ENCODE measurements around the gene ROBO1. TPM values are rescaled to one million over a fixed set of nuclear protein-coding genes. Genes with fewer than 3 reads are reported as not detected.

ROBO1 gene
- total and polyA plus RNA-seq, 2 donors, result 13.3 to 33.9 TPM

- Histone ChIP-seq H3K36me3 (ENCODE audit: control insufficient read depth in 2 of 2, insufficient read depth in 2 of 2, low read length in 1 of 2) (no peaks in the 10 kb centered on the region), H3K4me1 (ENCODE audit: control insufficient read depth in 2 of 2, insufficient read depth in 2 of 2, low read length in 2 of 2) (no peaks in the 10 kb centered on the region), H3K9me3 (ENCODE audit: control insufficient read depth in 2 of 2, insufficient read depth in 1 of 2, low read length in 1 of 2) (no peaks in the 10 kb centered on the region), H3K27ac (ENCODE audit: low read depth in 1 of 2, low read length in 1 of 2) (no peak overlapping the region), H3K4me3 (ENCODE audit: low read length in 2 of 2) (no peak overlapping the region), H3K27me3 (ENCODE audit: control insufficient read depth in 2 of 2, insufficient read depth in 1 of 2, low read length in 1 of 2) (no peaks in the 10 kb centered on the region)
- 95% methylated on average over 5 of the region's 5 CpGs for WGBS
- no peak for DNase-seq (ENCODE audit: low read depth in 6 of 9, low spot score in 9 of 9)
These were observed 912.6 kb downstream of the ROBO1 start for GRCh38 chr3:78855190-78855589.

- Histone ChIP-seq H3K36me3 (ENCODE audit: control insufficient read depth in 2 of 2, insufficient read depth in 2 of 2, low read length in 1 of 2) (no peaks in the 10 kb centered on the region), H3K27me3 (ENCODE audit: control insufficient read depth in 2 of 2, insufficient read depth in 1 of 2, low read length in 1 of 2) (no peaks in the 10 kb centered on the region), H3K4me3 (ENCODE audit: low read length in 2 of 2) (no peak overlapping the region), H3K9me3 (ENCODE audit: control insufficient read depth in 2 of 2, insufficient read depth in 1 of 2, low read length in 1 of 2) (no peaks in the 10 kb centered on the region), H3K4me1 (ENCODE audit: control insufficient read depth in 2 of 2, insufficient read depth in 2 of 2, low read length in 2 of 2) (peaks cover 0 to 2% of the 10 kb centered on the region in 2 donors), H3K27ac (ENCODE audit: low read depth in 1 of 2, low read length in 1 of 2) (no peak overlapping the region)
- DNase-seq (ENCODE audit: low read depth in 6 of 9, low spot score in 9 of 9), result peak in 1 of 9 donors; percentile 19
- 92% methylated on average over 7 of the region's 7 CpGs for WGBS
These were observed 919.2 kb downstream of the ROBO1 start for GRCh38 chr3:78848392-78849288.

DNA sequence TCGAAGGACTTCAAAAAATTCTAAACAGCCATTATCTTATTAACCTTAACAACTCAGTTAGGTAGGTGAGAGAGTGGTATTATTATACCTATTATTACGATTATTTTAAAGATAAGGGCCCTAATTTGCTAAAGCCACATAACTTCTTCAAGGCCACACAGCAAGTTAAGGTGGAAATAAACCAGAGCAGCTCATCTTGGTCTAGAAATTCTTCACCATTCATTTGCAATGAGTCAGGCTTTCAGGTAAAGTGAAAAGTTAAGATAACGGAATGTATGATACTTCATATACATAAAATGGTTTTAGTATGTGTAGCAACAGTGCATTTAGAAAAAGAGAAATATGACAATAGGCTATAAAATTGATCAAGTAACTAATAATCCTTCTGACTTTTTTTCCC is 920.2 kb downstream of the ROBO1 start:
- H3K27me3 ChIP-seq (ENCODE audit: control insufficient read depth in 2 of 2, insufficient read depth in 1 of 2, low read length in 1 of 2), result no peaks in the 10 kb centered on the region
- peaks cover 0 to 2% of the 10 kb centered on the region in 2 donors for H3K4me1 ChIP-seq (ENCODE audit: control insufficient read depth in 2 of 2, insufficient read depth in 2 of 2, low read length in 2 of 2)
- no peaks in the 10 kb centered on the region for H3K9me3 ChIP-seq (ENCODE audit: control insufficient read depth in 2 of 2, insufficient read depth in 1 of 2, low read length in 1 of 2)
- H3K36me3 ChIP-seq (ENCODE audit: control insufficient read depth in 2 of 2, insufficient read depth in 2 of 2, low read length in 1 of 2), result no peaks in the 10 kb centered on the region
- WGBS, result 79% methylated on average over 3 of the region's 3 CpGs
- H3K27ac ChIP-seq (ENCODE audit: low read depth in 1 of 2, low read length in 1 of 2), result peak overlapping the region in 1 of 2 donors; percentile 39
- DNase-seq (ENCODE audit: low read depth in 6 of 9, low spot score in 9 of 9), result no peak
- H3K4me3 ChIP-seq (ENCODE audit: low read length in 2 of 2), result no peak overlapping the region

GRCh38 chr3:78847203-78847602 is 920.6 kb downstream of the ROBO1 start:
- peak overlapping the region in 1 of 2 donors; percentile 39 for H3K27ac ChIP-seq (ENCODE audit: low read depth in 1 of 2, low read length in 1 of 2)
- no peak for DNase-seq (ENCODE audit: low read depth in 6 of 9, low spot score in 9 of 9)
- H3K27me3 ChIP-seq (ENCODE audit: control insufficient read depth in 2 of 2, insufficient read depth in 1 of 2, low read length in 1 of 2), result no peaks in the 10 kb centered on the region
- no peaks in the 10 kb centered on the region for H3K9me3 ChIP-seq (ENCODE audit: control insufficient read depth in 2 of 2, insufficient read depth in 1 of 2, low read length in 1 of 2)
- 80% methylated on average over 4 of the region's 4 CpGs for WGBS
- no peak overlapping the region for H3K4me3 ChIP-seq (ENCODE audit: low read length in 2 of 2)
- peaks cover 0 to 2% of the 10 kb centered on the region in 2 donors for H3K4me1 ChIP-seq (ENCODE audit: control insufficient read depth in 2 of 2, insufficient read depth in 2 of 2, low read length in 2 of 2)
- no peaks in the 10 kb centered on the region for H3K36me3 ChIP-seq (ENCODE audit: control insufficient read depth in 2 of 2, insufficient read depth in 2 of 2, low read length in 1 of 2)

GRCh38 chr3:78846718-78847117 is 921.1 kb downstream of the ROBO1 start:
- Histone ChIP-seq H3K4me3 (ENCODE audit: low read length in 2 of 2) (no peak overlapping the region), H3K9me3 (ENCODE audit: control insufficient read depth in 2 of 2, insufficient read depth in 1 of 2, low read length in 1 of 2) (no peaks in the 10 kb centered on the region), H3K27me3 (ENCODE audit: control insufficient read depth in 2 of 2, insufficient read depth in 1 of 2, low read length in 1 of 2) (no peaks in the 10 kb centered on the region), H3K4me1 (ENCODE audit: control insufficient read depth in 2 of 2, insufficient read depth in 2 of 2, low read length in 2 of 2) (peaks cover 0 to 2% of the 10 kb centered on the region in 2 donors), H3K36me3 (ENCODE audit: control insufficient read depth in 2 of 2, insufficient read depth in 2 of 2, low read length in 1 of 2) (no peaks in the 10 kb centered on the region), H3K27ac (ENCODE audit: low read depth in 1 of 2, low read length in 1 of 2) (no peak overlapping the region)
- 61% methylated on average over 3 of the region's 3 CpGs for WGBS
- DNase-seq (ENCODE audit: low read depth in 6 of 9, low spot score in 9 of 9), result no peak

GRCh38 chr3:78845605-78846004 is 922.2 kb downstream of the ROBO1 start:
- 50% methylated on average over 3 of the region's 3 CpGs for WGBS
- no peak for DNase-seq (ENCODE audit: low read depth in 6 of 9, low spot score in 9 of 9)
- no peak overlapping the region for H3K27ac ChIP-seq (ENCODE audit: low read depth in 1 of 2, low read length in 1 of 2)
- H3K4me3 ChIP-seq (ENCODE audit: low read length in 2 of 2), result no peak overlapping the region
- H3K4me1 ChIP-seq (ENCODE audit: control insufficient read depth in 2 of 2, insufficient read depth in 2 of 2, low read length in 2 of 2), result peaks cover 0 to 2% of the 10 kb centered on the region in 2 donors
- no peaks in the 10 kb centered on the region for H3K27me3 ChIP-seq (ENCODE audit: control insufficient read depth in 2 of 2, insufficient read depth in 1 of 2, low read length in 1 of 2)
- H3K36me3 ChIP-seq (ENCODE audit: control insufficient read depth in 2 of 2, insufficient read depth in 2 of 2, low read length in 1 of 2), result no peaks in the 10 kb centered on the region
- H3K9me3 ChIP-seq (ENCODE audit: control insufficient read depth in 2 of 2, insufficient read depth in 1 of 2, low read length in 1 of 2), result no peaks in the 10 kb centered on the region

GRCh38 chr3:78844307-78844706 is 923.5 kb downstream of the ROBO1 start:
- WGBS, result 92% methylated on average over 4 of the region's 4 CpGs

DNA sequence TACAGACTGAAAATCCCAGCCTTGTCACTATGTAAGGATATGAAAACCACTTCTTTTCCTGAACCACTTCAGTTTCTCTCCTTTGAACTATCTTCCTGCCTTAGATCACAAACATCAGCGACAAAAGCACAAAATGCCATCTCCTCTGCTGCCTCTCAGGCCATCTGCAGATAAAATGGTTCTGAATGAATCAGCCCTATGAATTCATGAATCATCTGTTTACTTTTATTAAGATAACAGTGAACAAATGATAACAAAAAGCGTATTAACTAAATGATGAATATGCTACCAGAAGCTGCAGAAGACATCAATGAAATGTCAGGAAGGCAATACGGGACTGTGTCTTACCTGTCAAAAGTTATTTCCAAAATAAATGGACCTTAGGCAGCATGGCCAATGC is 928.1 kb downstream of the ROBO1 start:
- H3K36me3 ChIP-seq (ENCODE audit: control insufficient read depth in 2 of 2, insufficient read depth in 2 of 2, low read length in 1 of 2), result no peaks in the 10 kb centered on the region
- H3K27me3 ChIP-seq (ENCODE audit: control insufficient read depth in 2 of 2, insufficient read depth in 1 of 2, low read length in 1 of 2), result no peaks in the 10 kb centered on the region
- H3K27ac ChIP-seq (ENCODE audit: low read depth in 1 of 2, low read length in 1 of 2), result no peak overlapping the region
- H3K9me3 ChIP-seq (ENCODE audit: control insufficient read depth in 2 of 2, insufficient read depth in 1 of 2, low read length in 1 of 2), result no peaks in the 10 kb centered on the region
- H3K4me3 ChIP-seq (ENCODE audit: low read length in 2 of 2), result no peak overlapping the region
- 75% methylated on average over 3 of the region's 3 CpGs for WGBS
- H3K4me1 ChIP-seq (ENCODE audit: control insufficient read depth in 2 of 2, insufficient read depth in 2 of 2, low read length in 2 of 2), result no peaks in the 10 kb centered on the region
- DNase-seq (ENCODE audit: low read depth in 6 of 9, low spot score in 9 of 9), result no peak

More at GRCh38 chr3:78844307-78844706, 923.5 kb downstream of the ROBO1 start:
- no peak for DNase-seq (ENCODE audit: low read depth in 6 of 9, low spot score in 9 of 9)
- Histone ChIP-seq H3K36me3 (ENCODE audit: control insufficient read depth in 2 of 2, insufficient read depth in 2 of 2, low read length in 1 of 2) (no peaks in the 10 kb centered on the region), H3K4me1 (ENCODE audit: control insufficient read depth in 2 of 2, insufficient read depth in 2 of 2, low read length in 2 of 2) (peaks cover 0 to 2% of the 10 kb centered on the region in 2 donors), H3K4me3 (ENCODE audit: low read length in 2 of 2) (no peak overlapping the region), H3K27me3 (ENCODE audit: control insufficient read depth in 2 of 2, insufficient read depth in 1 of 2, low read length in 1 of 2) (no peaks in the 10 kb centered on the region), H3K9me3 (ENCODE audit: control insufficient read depth in 2 of 2, insufficient read depth in 1 of 2, low read length in 1 of 2) (no peaks in the 10 kb centered on the region), H3K27ac (ENCODE audit: low read depth in 1 of 2, low read length in 1 of 2) (no peak overlapping the region)

GRCh38 chr3:78838362-78838761 is 929.4 kb downstream of the ROBO1 start:
- no peak overlapping the region for H3K27ac ChIP-seq (ENCODE audit: low read depth in 1 of 2, low read length in 1 of 2)
- no peaks in the 10 kb centered on the region for H3K4me1 ChIP-seq (ENCODE audit: control insufficient read depth in 2 of 2, insufficient read depth in 2 of 2, low read length in 2 of 2)
- H3K9me3 ChIP-seq (ENCODE audit: control insufficient read depth in 2 of 2, insufficient read depth in 1 of 2, low read length in 1 of 2), result no peaks in the 10 kb centered on the region
- H3K36me3 ChIP-seq (ENCODE audit: control insufficient read depth in 2 of 2, insufficient read depth in 2 of 2, low read length in 1 of 2), result no peaks in the 10 kb centered on the region
- H3K4me3 ChIP-seq (ENCODE audit: low read length in 2 of 2), result no peak overlapping the region
- H3K27me3 ChIP-seq (ENCODE audit: control insufficient read depth in 2 of 2, insufficient read depth in 1 of 2, low read length in 1 of 2), result no peaks in the 10 kb centered on the region
- 92% methylated on average over 4 of the region's 4 CpGs for WGBS
- no peak for DNase-seq (ENCODE audit: low read depth in 6 of 9, low spot score in 9 of 9)

Data from thymus (tissue), 11 donors.